Endothelial cell of umbilical vein (primary cell): Measurements from ENCODE around the gene CYFIP1.

Source experiments
- CTCF ChIP-seq, 2 donors: IDR thresholded peaks; 1 replicate in 1 of 2; 2 replicates in 1 of 2; pipeline ENCODE4 v1.5.1; 2011; ENCODE audit warnings: low read length in 2 of 2, mild to moderate bottlenecking in 2 of 2, moderate library complexity in 2 of 2, control low read depth in 1 of 2, inconsistent platforms in 1 of 2, low read depth in 1 of 2; ENCODE audit not compliant: insufficient read depth in 1 of 2; ENCODE audit errors: extremely low read depth in 1 of 2
- EZH2 ChIP-seq: IDR thresholded peaks from 2 replicates; pipeline ENCODE4 v1.6.1; 2012; ENCODE audit warnings: borderline replicate concordance, low read depth, mild to moderate bottlenecking, moderate library complexity, low read length, inconsistent platforms; ENCODE audit not compliant: severe bottlenecking
- GATA2 ChIP-seq: IDR thresholded peaks from 2 replicates; pipeline ENCODE4 v1.7.0; 2011; ENCODE audit warnings: low read depth, mild to moderate bottlenecking, moderate library complexity, mixed read lengths, low read length; ENCODE audit not compliant: insufficient read length, insufficient read depth
- POLR2A ChIP-seq: IDR thresholded peaks from 2 replicates; pipeline ENCODE4 v1.6.1; 2012; ENCODE audit warnings: low read depth, mild to moderate bottlenecking, control low read depth, low read length

DNA sequence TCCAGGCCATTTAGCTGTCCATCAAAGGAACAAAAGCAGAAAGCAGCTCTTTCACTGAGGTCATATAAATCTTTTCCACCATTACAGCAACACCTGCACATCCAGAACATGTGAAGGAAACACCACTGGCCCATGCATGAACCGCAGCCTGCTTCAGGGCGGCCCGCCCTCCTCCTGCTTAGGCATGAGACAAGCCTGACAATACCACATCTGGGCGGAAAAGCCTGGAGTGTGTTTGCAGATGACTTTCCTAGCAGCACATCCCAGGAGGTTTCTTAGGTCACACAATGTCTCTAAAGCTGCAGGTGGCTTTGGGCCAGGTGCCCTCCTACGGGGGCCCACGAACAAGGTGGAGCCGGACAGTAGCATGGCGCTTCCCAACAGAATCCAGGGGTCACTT is 19.6 kb downstream of the CYFIP1 start:
- no peak for TF ChIP-seq CTCF (IDR thresholded peaks at IDR 0.05; ENCODE audit: extremely low read depth in 1 of 2, insufficient read depth in 1 of 2, low read depth in 1 of 2, low read length in 2 of 2)
- no peak for TF ChIP-seq POLR2A
- no peak for TF ChIP-seq EZH2
- no peak for TF ChIP-seq GATA2
